Neural cell (in vitro differentiated cells): ENCODE measurements around the gene NSUN6. TPM values are rescaled to one million over a fixed set of nuclear protein-coding genes. Genes with fewer than 3 reads are reported as not detected.

Experiments used
- H2AFZ ChIP-seq: fragments of 200-600, 300-800 bp; sonication (generic), shearing (Covaris generic); 2 replicates; pipeline ENCODE4 v1.6.0; 2014; ENCODE audit warnings: low read depth, mild to moderate bottlenecking, antibody characterized with exemption, low read length, moderate library complexity
- H3F3A ChIP-seq: fragments of 200-600 bp; shearing (Covaris generic); 2 replicates; pipeline ENCODE4 v1.6.1; 2016; ENCODE audit warnings: mild to moderate bottlenecking, moderate library complexity, mixed read lengths, antibody characterized with exemption, low read length; ENCODE audit not compliant: insufficient read depth, poor library complexity, severe bottlenecking
- H3K27ac ChIP-seq: fragments of 200-600, 300-800 bp; sonication (generic), shearing (Covaris generic); 2 replicates; pipeline ENCODE4 v1.5.1; 2014; ENCODE audit warnings: mild to moderate bottlenecking, low read length, moderate library complexity
- H3K27me3 ChIP-seq: fragments of 300-800, 200-600 bp; sonication (generic), shearing (Covaris generic); 2 replicates; pipeline ENCODE4 v1.6.0; 2014; ENCODE audit warnings: mild to moderate bottlenecking, low read depth, low read length, moderate library complexity; ENCODE audit not compliant: insufficient read depth
- H3K36me3 ChIP-seq: fragments of 300-800, 200-600 bp; sonication (generic), shearing (Covaris generic); 2 replicates; pipeline ENCODE4 v1.5.1; 2014; ENCODE audit warnings: mild to moderate bottlenecking, antibody characterized with exemption, low read length, moderate library complexity; ENCODE audit not compliant: insufficient read depth
- H3K4me2 ChIP-seq: fragments of 300-800, 200-600 bp; sonication (generic), shearing (Covaris generic); 2 replicates; pipeline ENCODE4 v1.6.0; 2014; ENCODE audit warnings: mild to moderate bottlenecking, low read length
- H3K4me3 ChIP-seq: fragments of 300-800, 200-600 bp; sonication (generic), shearing (Covaris generic); 2 replicates; pipeline ENCODE4 v1.5.1; 2014; ENCODE audit warnings: mild to moderate bottlenecking, low read length, moderate library complexity
- H3K79me2 ChIP-seq: fragments of 200-600 bp; shearing (Covaris generic); replicated peaks from 2 replicates; pipeline ENCODE4 v1.6.0; 2014; ENCODE audit warnings: mild to moderate bottlenecking, low read length, moderate library complexity; ENCODE audit not compliant: insufficient read depth
- H3K9ac ChIP-seq: fragments of 300-800, 200-600 bp; sonication (generic), shearing (Covaris generic); 2 replicates; pipeline ENCODE4 v1.6.1; 2016; ENCODE audit warnings: mild to moderate bottlenecking, low read length, mixed read lengths
- H3K9me2 ChIP-seq: fragments of 200-600 bp; shearing (Covaris generic); 2 replicates; pipeline ENCODE4 v1.6.1; 2016; ENCODE audit warnings: mild to moderate bottlenecking, low read length, mixed read lengths; ENCODE audit not compliant: insufficient read depth
- H3K9me3 ChIP-seq: fragments of 200-600, 300-800 bp; sonication (generic), shearing (Covaris generic); 2 replicates; pipeline ENCODE4 v1.6.1; 2016; ENCODE audit warnings: mild to moderate bottlenecking, mixed run types, low read length, moderate library complexity, mixed read lengths
- H4K20me1 ChIP-seq: fragments of 200-600 bp; shearing (Covaris generic); 2 replicates; pipeline ENCODE4 v1.6.1; 2016; ENCODE audit warnings: mild to moderate bottlenecking, mixed run types; ENCODE audit not compliant: insufficient read depth
- EP300 ChIP-seq: fragments of 450-650 bp; conservative IDR thresholded peaks from 2 replicates; pipeline ENCODE4 v1.6.1; 2014; ENCODE audit warnings: antibody characterized with exemption, mild to moderate bottlenecking, moderate library complexity; ENCODE audit not compliant: poor library complexity, severe bottlenecking
- EZH2 ChIP-seq: fragments of 200-600, 300-800 bp; shearing (Covaris generic), sonication (generic); IDR thresholded peaks from 2 replicates; pipeline ENCODE4 v1.6.1; 2014; ENCODE audit warnings: antibody characterized with exemption, low read length, borderline replicate concordance, mild to moderate bottlenecking; ENCODE audit not compliant: insufficient read depth, poor library complexity, severe bottlenecking
- MXI1 ChIP-seq: fragments of 450-650 bp; conservative IDR thresholded peaks from 2 replicates; pipeline ENCODE4 v1.6.1; 2014; ENCODE audit warnings: antibody characterized with exemption, mild to moderate bottlenecking; ENCODE audit not compliant: poor library complexity, severe bottlenecking
- POLR2AphosphoS5 ChIP-seq: IDR thresholded peaks from 2 replicates; pipeline ENCODE4 v1.6.1; 2012
- RAD21 ChIP-seq: fragments of 450-650 bp; conservative IDR thresholded peaks from 2 replicates; pipeline ENCODE4 v1.6.1; 2014; ENCODE audit warnings: antibody characterized with exemption, mild to moderate bottlenecking, moderate library complexity
- REST ChIP-seq: IDR thresholded peaks from 2 replicates; pipeline ENCODE4 v1.6.1; 2012; ENCODE audit warnings: borderline replicate concordance
- SMC3 ChIP-seq: fragments of 450-650 bp; conservative IDR thresholded peaks from 2 replicates; pipeline ENCODE4 v1.6.1; 2014; ENCODE audit warnings: antibody characterized with exemption, mild to moderate bottlenecking, moderate library complexity; ENCODE audit not compliant: poor library complexity
- TAF1 ChIP-seq: IDR thresholded peaks from 2 replicates; pipeline ENCODE4 v1.6.1; 2012; ENCODE audit warnings: low read depth
- polyA plus RNA-seq: library from polyadenylated mRNA; depleted of rRNA; stranded (reverse); fragments of >200 nt; gene quantifications from 2 replicates; pipeline ENCODE4 v1.2.3, GENCODE V29; 2014
- TF ChIP-seq, protein P1 (sequence below): fragments of 450-650 bp; IDR thresholded peaks from 2 replicates; pipeline ENCODE4 v1.5.1; 2014; ENCODE audit warnings: antibody characterized with exemption, mild to moderate bottlenecking, moderate library complexity; ENCODE audit not compliant: poor library complexity, severe bottlenecking

Gene NSUN6
- polyA plus RNA-seq, 1 donor from 2014 or later, result 74.6 TPM

DNA sequence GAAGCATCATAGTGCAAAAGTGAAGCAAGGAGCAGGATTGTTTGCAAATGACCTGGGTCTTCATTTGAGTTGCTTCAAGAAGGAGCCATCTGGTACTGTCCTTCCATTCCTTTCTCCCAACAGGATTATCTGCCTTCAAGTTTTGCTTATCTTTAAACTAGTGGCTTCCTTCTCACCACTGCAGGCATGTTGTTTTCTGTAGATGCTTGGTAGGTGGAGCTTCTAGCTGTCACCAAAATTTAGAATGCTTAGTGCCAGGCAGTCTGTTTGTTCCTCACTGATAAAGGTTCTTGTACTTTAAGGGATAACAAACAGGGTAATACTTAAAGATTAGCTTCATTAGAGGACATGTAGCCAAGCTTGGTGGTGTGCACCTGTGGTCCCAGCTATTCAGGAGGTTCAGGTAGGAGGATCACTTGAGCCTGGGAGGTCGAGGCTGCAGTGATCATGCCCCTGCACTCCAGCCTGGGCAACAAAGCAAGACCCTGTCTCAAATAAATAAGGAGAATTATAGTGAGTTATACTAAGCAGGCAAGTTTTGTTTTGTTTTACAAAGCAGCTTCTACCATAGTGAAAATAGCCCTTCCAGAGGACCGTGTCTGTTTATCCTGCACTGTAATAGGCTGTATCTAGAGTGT is 13.6 kb upstream of the NSUN6 start:
- Histone ChIP-seq H4K20me1 (peaks cover 4% of the 10 kb centered on the region), H3F3A (no peaks in the 10 kb centered on the region), H3K27ac (no peak overlapping the region), H3K9ac (no peak overlapping the region), H3K27me3 (no peaks in the 10 kb centered on the region), H3K9me3 (no peaks in the 10 kb centered on the region), H3K9me2 (no peaks in the 10 kb centered on the region), H3K36me3 (no peaks in the 10 kb centered on the region), H2AFZ (no peak overlapping the region), H3K4me3 (no peak overlapping the region), H3K4me2 (no peak overlapping the region), H3K79me2 (peaks cover 87% of the 10 kb centered on the region)
- TF ChIP-seq, protein P1, sequence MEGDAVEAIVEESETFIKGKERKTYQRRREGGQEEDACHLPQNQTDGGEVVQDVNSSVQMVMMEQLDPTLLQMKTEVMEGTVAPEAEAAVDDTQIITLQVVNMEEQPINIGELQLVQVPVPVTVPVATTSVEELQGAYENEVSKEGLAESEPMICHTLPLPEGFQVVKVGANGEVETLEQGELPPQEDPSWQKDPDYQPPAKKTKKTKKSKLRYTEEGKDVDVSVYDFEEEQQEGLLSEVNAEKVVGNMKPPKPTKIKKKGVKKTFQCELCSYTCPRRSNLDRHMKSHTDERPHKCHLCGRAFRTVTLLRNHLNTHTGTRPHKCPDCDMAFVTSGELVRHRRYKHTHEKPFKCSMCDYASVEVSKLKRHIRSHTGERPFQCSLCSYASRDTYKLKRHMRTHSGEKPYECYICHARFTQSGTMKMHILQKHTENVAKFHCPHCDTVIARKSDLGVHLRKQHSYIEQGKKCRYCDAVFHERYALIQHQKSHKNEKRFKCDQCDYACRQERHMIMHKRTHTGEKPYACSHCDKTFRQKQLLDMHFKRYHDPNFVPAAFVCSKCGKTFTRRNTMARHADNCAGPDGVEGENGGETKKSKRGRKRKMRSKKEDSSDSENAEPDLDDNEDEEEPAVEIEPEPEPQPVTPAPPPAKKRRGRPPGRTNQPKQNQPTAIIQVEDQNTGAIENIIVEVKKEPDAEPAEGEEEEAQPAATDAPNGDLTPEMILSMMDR, result no peak
- TF ChIP-seq REST (no peak), RAD21 (no peak), EP300 (no peak), MXI1 (no peak), EZH2 (no peak), TAF1 (no peak), POLR2AphosphoS5 (no peak), SMC3 (no peak)

- H3K27ac ChIP-seq, result peak overlapping the region; percentile 93
- H3K27me3 ChIP-seq, result no peaks in the 10 kb centered on the region
- no peaks in the 10 kb centered on the region for H3K9me3 ChIP-seq
- TF ChIP-seq EP300, result no peak
- TF ChIP-seq MXI1, result no peak
- no peak for TF ChIP-seq TAF1
- TF ChIP-seq SMC3, result no peak
- TF ChIP-seq REST, result no peak
- H3K79me2 ChIP-seq, result peaks cover 67% of the 10 kb centered on the region
- no peak overlapping the region for H2AFZ ChIP-seq
- H3F3A ChIP-seq, result no peaks in the 10 kb centered on the region
- peak overlapping the region; percentile 79 for H3K4me2 ChIP-seq
- peaks cover 4% of the 10 kb centered on the region for H4K20me1 ChIP-seq
- H3K36me3 ChIP-seq, result no peaks in the 10 kb centered on the region
- peak overlapping the region; percentile 74 for H3K4me3 ChIP-seq
- H3K9me2 ChIP-seq, result no peaks in the 10 kb centered on the region
- no peak overlapping the region for H3K9ac ChIP-seq
Observed at GRCh38 chr10:18660816-18661431, 9.5 kb upstream of the NSUN6 start.
